GM12878 (cell line): ENCODE results near the gene GPSM3. TPM values are rescaled to one million over a fixed set of nuclear protein-coding genes. Genes with fewer than 3 reads are reported as not detected.

Experiments
- CHD2 ChIP-seq: IDR thresholded peaks from 2 replicates; pipeline ENCODE4 v1.6.1; 2011; ENCODE audit warnings: low read depth, low read length, improper control_type of control experiment, borderline replicate concordance
- DPF2 ChIP-seq: fragments of 450-650 bp; IDR thresholded peaks from 2 replicates; pipeline ENCODE4 v1.6.1; 2017; ENCODE audit warnings: mild to moderate bottlenecking
- FOXK2 ChIP-seq: fragments of 450-650 bp; IDR thresholded peaks from 2 replicates; pipeline ENCODE4 v1.6.1; 2017; ENCODE audit warnings: mild to moderate bottlenecking, moderate library complexity
- IRF4 ChIP-seq: IDR thresholded peaks from 2 replicates; pipeline ENCODE4 v1.6.1; 2011; ENCODE audit warnings: low read depth, low read length
- NFXL1 ChIP-seq: fragments of 450-650 bp; IDR thresholded peaks from 2 replicates; pipeline ENCODE4 v1.6.1; 2017; ENCODE audit warnings: antibody characterized with exemption, mild to moderate bottlenecking, borderline replicate concordance
- NFYB ChIP-seq: IDR thresholded peaks from 2 replicates; pipeline ENCODE4 v1.6.1; 2011; ENCODE audit warnings: low read depth, mild to moderate bottlenecking, low read length, improper control_type of control experiment, moderate library complexity; ENCODE audit not compliant: insufficient read depth
- PAX5 ChIP-seq: IDR thresholded peaks from 2 replicates; pipeline ENCODE4 v1.6.1; 2011; ENCODE audit warnings: low read depth, low read length, borderline replicate concordance
- POLR2A ChIP-seq: IDR thresholded peaks from 2 replicates; pipeline ENCODE4 v1.6.1; 2011; ENCODE audit warnings: low read depth, mild to moderate bottlenecking, low read length
- ZBED1 ChIP-seq: IDR thresholded peaks from 2 replicates; pipeline ENCODE4 v1.6.1; 2016; ENCODE audit warnings: borderline replicate concordance
- polyA plus RNA-seq, 11 experiments: library from polyadenylated mRNA; depleted of rRNA in 4 of 11; unstranded in 6 of 11; stranded (reverse) in 5 of 11; fragments of >200 nt; fragmentation: Nextera tagmentation in 4 of 11; fragmentation: Illumina TruSeq in 1 of 11; extraction: Ambion mirVana in 4 of 11; extraction: Trizol in 1 of 11; gene quantifications; 1 replicate in 1 of 11; 2 replicates in 10 of 11; pipeline versions ENCODE4 v1.2.1 to v1.2.3, GENCODE V29; 2011 to 2016; ENCODE audit warnings: inconsistent platforms in 2 of 11, missing spikeins in 2 of 11, low read depth in 1 of 11
- total RNA-seq, 4 experiments: library from RNA; depleted of rRNA in 3 of 4; stranded (reverse); fragments of >200 nt in 3 of 4; fragmentation: Illumina TruSeq in 1 of 4; extraction: Trizol in 1 of 4; gene quantifications; 2 replicates each; pipeline versions ENCODE4 v1.2.1 to v1.2.3, GENCODE V29; 2013 to 2021
- TF ChIP-seq, protein P1 (sequence below): fragments of 450-650 bp; IDR thresholded peaks from 2 replicates; pipeline ENCODE4 v1.6.1; 2016; ENCODE audit warnings: mild to moderate bottlenecking, moderate library complexity, borderline replicate concordance
- TF ChIP-seq, protein P2 (sequence below): fragments of 450-650 bp; conservative IDR thresholded peaks from 2 replicates; pipeline ENCODE4 v1.6.1; 2017; ENCODE audit warnings: mild to moderate bottlenecking, moderate library complexity

The GPSM3 gene
- total and polyA plus RNA-seq, 10 of the 15 experiments (the other 5 are each of a cell fraction or from before 2014, with no cell fraction given), result 22.0 to 137 (median 113) TPM

DNA sequence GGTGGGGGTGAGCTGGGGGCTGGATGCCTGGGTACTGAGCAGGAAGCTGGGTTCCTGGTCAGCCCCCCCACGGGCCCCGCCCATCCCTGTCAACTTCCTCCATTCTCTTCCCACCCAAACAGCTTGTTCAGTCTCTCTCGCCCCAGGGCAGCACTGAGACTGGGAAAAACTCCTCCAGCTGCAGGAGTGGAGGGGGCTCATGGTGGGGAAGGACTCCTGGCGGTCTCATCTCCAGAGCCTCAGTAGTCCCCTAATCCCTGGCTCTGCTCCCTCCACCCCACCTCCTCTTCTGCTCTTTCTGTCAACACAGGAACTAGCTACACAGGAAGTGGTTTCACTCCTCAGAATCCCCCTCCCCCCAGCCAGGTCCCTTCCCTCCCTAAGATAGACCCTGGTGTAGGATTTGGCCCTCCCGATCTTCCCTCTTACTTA is at the start of gene GPSM3 (continued):
- TF ChIP-seq, protein P1, sequence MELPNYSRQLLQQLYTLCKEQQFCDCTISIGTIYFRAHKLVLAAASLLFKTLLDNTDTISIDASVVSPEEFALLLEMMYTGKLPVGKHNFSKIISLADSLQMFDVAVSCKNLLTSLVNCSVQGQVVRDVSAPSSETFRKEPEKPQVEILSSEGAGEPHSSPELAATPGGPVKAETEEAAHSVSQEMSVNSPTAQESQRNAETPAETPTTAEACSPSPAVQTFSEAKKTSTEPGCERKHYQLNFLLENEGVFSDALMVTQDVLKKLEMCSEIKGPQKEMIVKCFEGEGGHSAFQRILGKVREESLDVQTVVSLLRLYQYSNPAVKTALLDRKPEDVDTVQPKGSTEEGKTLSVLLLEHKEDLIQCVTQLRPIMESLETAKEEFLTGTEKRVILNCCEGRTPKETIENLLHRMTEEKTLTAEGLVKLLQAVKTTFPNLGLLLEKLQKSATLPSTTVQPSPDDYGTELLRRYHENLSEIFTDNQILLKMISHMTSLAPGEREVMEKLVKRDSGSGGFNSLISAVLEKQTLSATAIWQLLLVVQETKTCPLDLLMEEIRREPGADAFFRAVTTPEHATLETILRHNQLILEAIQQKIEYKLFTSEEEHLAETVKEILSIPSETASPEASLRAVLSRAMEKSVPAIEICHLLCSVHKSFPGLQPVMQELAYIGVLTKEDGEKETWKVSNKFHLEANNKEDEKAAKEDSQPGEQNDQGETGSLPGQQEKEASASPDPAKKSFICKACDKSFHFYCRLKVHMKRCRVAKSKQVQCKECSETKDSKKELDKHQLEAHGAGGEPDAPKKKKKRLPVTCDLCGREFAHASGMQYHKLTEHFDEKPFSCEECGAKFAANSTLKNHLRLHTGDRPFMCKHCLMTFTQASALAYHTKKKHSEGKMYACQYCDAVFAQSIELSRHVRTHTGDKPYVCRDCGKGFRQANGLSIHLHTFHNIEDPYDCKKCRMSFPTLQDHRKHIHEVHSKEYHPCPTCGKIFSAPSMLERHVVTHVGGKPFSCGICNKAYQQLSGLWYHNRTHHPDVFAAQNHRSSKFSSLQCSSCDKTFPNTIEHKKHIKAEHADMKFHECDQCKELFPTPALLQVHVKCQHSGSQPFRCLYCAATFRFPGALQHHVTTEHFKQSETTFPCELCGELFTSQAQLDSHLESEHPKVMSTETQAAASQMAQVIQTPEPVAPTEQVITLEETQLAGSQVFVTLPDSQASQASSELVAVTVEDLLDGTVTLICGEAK, result peak; percentile 79; the same call in 1 of the 2 replicates
- no peak for TF ChIP-seq NFYB
- no peak for TF ChIP-seq ZBED1
- no peak; the same call in 1 of the 2 replicates for TF ChIP-seq DPF2
- no peak for TF ChIP-seq NFXL1
- peak; percentile 66 for TF ChIP-seq POLR2A
- TF ChIP-seq, protein P2, sequence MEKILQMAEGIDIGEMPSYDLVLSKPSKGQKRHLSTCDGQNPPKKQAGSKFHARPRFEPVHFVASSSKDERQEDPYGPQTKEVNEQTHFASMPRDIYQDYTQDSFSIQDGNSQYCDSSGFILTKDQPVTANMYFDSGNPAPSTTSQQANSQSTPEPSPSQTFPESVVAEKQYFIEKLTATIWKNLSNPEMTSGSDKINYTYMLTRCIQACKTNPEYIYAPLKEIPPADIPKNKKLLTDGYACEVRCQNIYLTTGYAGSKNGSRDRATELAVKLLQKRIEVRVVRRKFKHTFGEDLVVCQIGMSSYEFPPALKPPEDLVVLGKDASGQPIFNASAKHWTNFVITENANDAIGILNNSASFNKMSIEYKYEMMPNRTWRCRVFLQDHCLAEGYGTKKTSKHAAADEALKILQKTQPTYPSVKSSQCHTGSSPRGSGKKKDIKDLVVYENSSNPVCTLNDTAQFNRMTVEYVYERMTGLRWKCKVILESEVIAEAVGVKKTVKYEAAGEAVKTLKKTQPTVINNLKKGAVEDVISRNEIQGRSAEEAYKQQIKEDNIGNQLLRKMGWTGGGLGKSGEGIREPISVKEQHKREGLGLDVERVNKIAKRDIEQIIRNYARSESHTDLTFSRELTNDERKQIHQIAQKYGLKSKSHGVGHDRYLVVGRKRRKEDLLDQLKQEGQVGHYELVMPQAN, result 0 out of 2 replicates have a peak, but pooled peaks have one; percentile 63
- peak; percentile 71 for TF ChIP-seq FOXK2
- TF ChIP-seq CHD2, result peak; percentile 58; the same call in 1 of the 2 replicates
- TF ChIP-seq IRF4, result 0 out of 2 replicates have a peak, but pooled peaks have one; percentile 37
- TF ChIP-seq PAX5, result 0 out of 2 replicates have a peak, but pooled peaks have one; percentile 24
